B cell (primary cell): Measurements from ENCODE around the gene TSPAN16. TPM values are rescaled to one million over a fixed set of nuclear protein-coding genes. Genes with fewer than 3 reads are reported as not detected.
"Not testable (repeated sequence)": the region's sequence is repeated elsewhere in the genome, so short reads cannot be mapped to it uniquely, and the experiment has no call there.

Experiments
- ATAC-seq: fragments of 200-7000 bp; cut with Tn5 transposase; one replicate; pipeline ENCODE4 v1.10.0; 2021; ENCODE audit warnings: low read depth, mild to moderate bottlenecking, moderate number of reproducible peaks, moderate library complexity
- CTCF ChIA-PET: fragments of 350-600 bp; sonication (Branson Sonifier 250); formaldehyde crosslinking; loops from one replicate; lab custom pipeline; 2021; ENCODE audit warnings: antibody characterized with exemption, inconsistent platforms; lab: Charles Lee
- POLR2A ChIA-PET: fragments of 350-600 bp; sonication (Branson Sonifier 250); formaldehyde crosslinking; loops from one replicate; lab custom pipeline; 2021; ENCODE audit warnings: antibody characterized with exemption; lab: Charles Lee
- DNase-seq: peaks from one replicate; pipeline ENCODE4 v3.0.0; 2013
- H2AFZ ChIP-seq: 2 replicates; pipeline ENCODE4 v1.6.1; 2012; ENCODE audit warnings: mild to moderate bottlenecking, low read depth, low read length; ENCODE audit not compliant: insufficient read depth, poor library complexity, severe bottlenecking
- H3K27ac ChIP-seq, 2 donors: 1 replicate in 1 of 2; 2 replicates in 1 of 2; pipeline ENCODE4 v1.5.1; 2012 to 2013; ENCODE audit warnings: low read length in 2 of 2, mild to moderate bottlenecking in 2 of 2, moderate library complexity in 1 of 2
- H3K27me3 ChIP-seq, 4 experiments: fragments of 200-600 bp in 1 of 4; sonication (generic) in 1 of 4; replicated peaks in 1 of 4; 1 replicate in 2 of 4; 2 replicates in 2 of 4; pipeline versions ENCODE4 v1.6.1 to v1.7.0; 2013 to 2016; ENCODE audit warnings: low read length in 3 of 4, mild to moderate bottlenecking in 2 of 4, mixed read lengths in 1 of 4, moderate library complexity in 1 of 4; ENCODE audit not compliant: insufficient read depth in 4 of 4, control insufficient read depth in 3 of 4; ENCODE audit errors: control extremely low read depth in 1 of 4
- H3K36me3 ChIP-seq, 2 experiments: replicated peaks in 1 of 2; 1 replicate in 1 of 2; 2 replicates in 1 of 2; pipeline versions ENCODE4 v1.6.1 to v1.7.1; 2013; ENCODE audit warnings: low read length in 1 of 2; ENCODE audit not compliant: insufficient read depth in 2 of 2, control insufficient read depth in 1 of 2; ENCODE audit errors: control extremely low read depth in 1 of 2, extremely low read depth in 1 of 2
- H3K4me1 ChIP-seq, 2 donors: fragments of 200-600 bp in 1 of 2; sonication (generic) in 1 of 2; 1 replicate in 1 of 2; 2 replicates in 1 of 2; pipeline versions ENCODE4 v1.5.1 to v1.6.1; 2013 to 2017; ENCODE audit warnings: low read length in 2 of 2; ENCODE audit not compliant: control insufficient read depth in 2 of 2, insufficient read depth in 2 of 2
- H3K4me2 ChIP-seq: replicated peaks from 2 replicates; pipeline ENCODE3; 2012; ENCODE audit warnings: mild to moderate bottlenecking, low read depth, low read length; ENCODE audit not compliant: poor library complexity, severe bottlenecking
- H3K4me3 ChIP-seq, 5 experiments: fragments of 200-600 bp in 1 of 5; sonication (generic) in 1 of 5; 1 replicate in 3 of 5; 2 replicates in 2 of 5; pipeline versions ENCODE4 v1.5.1 to v1.7.0; 2011 to 2016; ENCODE audit warnings: low read length in 4 of 5, mild to moderate bottlenecking in 4 of 5, low read depth in 2 of 5, control low read depth in 1 of 5, moderate library complexity in 1 of 5; ENCODE audit not compliant: insufficient read depth in 1 of 5; ENCODE audit errors: control extremely low read depth in 1 of 5, extremely low read depth in 1 of 5
- H3K79me2 ChIP-seq: fragments of 200-600 bp; sonication (generic); one replicate; pipeline ENCODE4 v1.6.0; 2016; ENCODE audit warnings: low read length; ENCODE audit not compliant: control insufficient read depth, insufficient read depth
- H3K9ac ChIP-seq: fragments of 200-600 bp; sonication (generic); 2 replicates; pipeline ENCODE4 v1.6.1; 2017; ENCODE audit warnings: mild to moderate bottlenecking, low read length, moderate library complexity
- H3K9me3 ChIP-seq, 3 donors: one replicate each; pipeline versions ENCODE4 v1.6.1 to v1.7.1; 2013; ENCODE audit warnings: low read length in 2 of 3; ENCODE audit not compliant: control insufficient read depth in 2 of 3, insufficient read depth in 1 of 3; ENCODE audit errors: control extremely low read depth in 1 of 3
- H4K20me1 ChIP-seq: 2 replicates; pipeline ENCODE4 v1.6.0; 2012; ENCODE audit warnings: mild to moderate bottlenecking, low read length; ENCODE audit not compliant: insufficient read depth, control insufficient read depth, poor library complexity, severe bottlenecking
- H3K27ac Mint-ChIP-seq: one replicate; pipeline ENCODE4 v1.8.0; 2021; ENCODE audit warnings: mixed read lengths
- H3K27me3 Mint-ChIP-seq: one replicate; pipeline ENCODE4 v1.8.0; 2021; ENCODE audit warnings: mixed read lengths
- H3K4me1 Mint-ChIP-seq: one replicate; pipeline ENCODE4 v1.8.0; 2021; ENCODE audit warnings: mixed read lengths
- H3K4me3 Mint-ChIP-seq: one replicate; pipeline ENCODE4 v1.8.0; 2021; ENCODE audit warnings: mixed read lengths
- H3K9me3 Mint-ChIP-seq: one replicate; pipeline ENCODE4 v1.8.0; 2022; ENCODE audit warnings: mixed read lengths; ENCODE audit not compliant: insufficient read depth
- EZH2 ChIP-seq: IDR thresholded peaks from 2 replicates; pipeline ENCODE4 v1.6.1; 2012; ENCODE audit warnings: borderline replicate concordance, low read depth, mild to moderate bottlenecking, moderate library complexity, low read length; ENCODE audit not compliant: insufficient read depth, poor library complexity, severe bottlenecking
- WGBS: methylation state at CpG from one replicate; pipeline ENCODE4 v1.1.5; 2013; ENCODE audit warnings: missing lambda C conversion rate; ENCODE audit not compliant: insufficient coverage; 5-methylcytosine and 5-hydroxymethylcytosine counted together
- intact Hi-C: fragments of 100-400 bp; cut with micrococcal nuclease; formaldehyde crosslinking; loops from one replicate; pipeline ENCODE4 v1.10.0; 2022
- polyA plus RNA-seq: library from polyadenylated mRNA; depleted of rRNA; stranded (reverse); fragments of >200 nt; gene quantifications from 2 replicates; pipeline ENCODE4 v1.2.3, GENCODE V29; 2012
- total RNA-seq, 2 donors: library from RNA; stranded (reverse); fragments of 120-200 nt in 1 of 2; gene quantifications; 1 replicate in 1 of 2; 2 replicates in 1 of 2; pipeline versions ENCODE4 v1.2.3 to v1.2.4, GENCODE V29; 2013 to 2022
- TF ChIP-seq, protein P1 (sequence below): fragments of 200-600 bp; IDR thresholded peaks from one replicate; pipeline ENCODE4 v1.8.0; 2022; ENCODE audit warnings: antibody characterized with exemption, mild to moderate bottlenecking

Gene TSPAN16
- total and polyA plus RNA-seq, 2 donors (not counting 1 experiment from before 2014, with no cell fraction given), result not detected

DNA sequence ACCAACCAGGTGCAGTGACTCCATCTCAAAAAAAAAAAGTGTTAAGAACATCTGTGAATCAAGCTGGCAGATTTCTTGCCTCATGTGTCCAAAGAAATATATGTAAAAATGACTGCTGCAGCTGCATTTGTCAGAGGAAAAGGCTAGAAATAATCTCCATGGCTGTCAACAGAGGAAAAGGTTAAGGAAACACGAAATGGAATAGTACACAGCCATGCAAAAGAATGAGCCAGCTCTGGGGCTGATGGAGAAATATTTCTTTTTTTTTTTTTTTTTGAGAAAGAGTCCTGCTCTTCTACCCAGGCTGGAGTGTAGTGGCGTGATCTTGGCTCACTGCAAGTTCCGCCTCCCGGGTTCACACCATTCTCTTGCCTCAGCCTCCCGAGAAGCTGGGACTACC lies 36.9 kb downstream of the TSPAN16 start:
- H3K27me3 ChIP-seq, result no peaks in the 10 kb centered on the region
- 100% methylated on average over 3 of the region's 5 CpGs for WGBS
- no peak for DNase-seq
- ChIA-PET POLR2A (no interaction called here), CTCF (interaction anchor here (1.7 kb wide), 1 partner anchor 10 kb away, joined by 4 read pairs; no protein-coding TSS in a partner anchor)
- intact Hi-C loops, result no loop called here
- no peak overlapping the region for H3K27ac ChIP-seq
- H3K4me3 ChIP-seq, result no peak overlapping the region
- H3K4me1 ChIP-seq, result no peaks in the 10 kb centered on the region
- Mint-ChIP-seq H3K4me1 (peaks cover 6% of the 10 kb centered on the region), H3K27ac (no peak overlapping the region), H3K4me3 (no peak overlapping the region), H3K27me3 (no peaks in the 10 kb centered on the region), H3K9me3 (no peaks in the 10 kb centered on the region)
- TF ChIP-seq, protein P1, sequence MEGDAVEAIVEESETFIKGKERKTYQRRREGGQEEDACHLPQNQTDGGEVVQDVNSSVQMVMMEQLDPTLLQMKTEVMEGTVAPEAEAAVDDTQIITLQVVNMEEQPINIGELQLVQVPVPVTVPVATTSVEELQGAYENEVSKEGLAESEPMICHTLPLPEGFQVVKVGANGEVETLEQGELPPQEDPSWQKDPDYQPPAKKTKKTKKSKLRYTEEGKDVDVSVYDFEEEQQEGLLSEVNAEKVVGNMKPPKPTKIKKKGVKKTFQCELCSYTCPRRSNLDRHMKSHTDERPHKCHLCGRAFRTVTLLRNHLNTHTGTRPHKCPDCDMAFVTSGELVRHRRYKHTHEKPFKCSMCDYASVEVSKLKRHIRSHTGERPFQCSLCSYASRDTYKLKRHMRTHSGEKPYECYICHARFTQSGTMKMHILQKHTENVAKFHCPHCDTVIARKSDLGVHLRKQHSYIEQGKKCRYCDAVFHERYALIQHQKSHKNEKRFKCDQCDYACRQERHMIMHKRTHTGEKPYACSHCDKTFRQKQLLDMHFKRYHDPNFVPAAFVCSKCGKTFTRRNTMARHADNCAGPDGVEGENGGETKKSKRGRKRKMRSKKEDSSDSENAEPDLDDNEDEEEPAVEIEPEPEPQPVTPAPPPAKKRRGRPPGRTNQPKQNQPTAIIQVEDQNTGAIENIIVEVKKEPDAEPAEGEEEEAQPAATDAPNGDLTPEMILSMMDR, result no peak
- TF ChIP-seq EZH2, result no peak
- peaks cover 6 to 8% of the 10 kb centered on the region in 2 experiments for H3K36me3 ChIP-seq
- no peak overlapping the region for H3K9ac ChIP-seq
- ATAC-seq, result no peak
- H4K20me1 ChIP-seq, result no peaks in the 10 kb centered on the region
- H3K9me3 ChIP-seq, result peaks cover 0 to 13% (median 0%) of the 10 kb centered on the region in 3 donors
- no peaks in the 10 kb centered on the region for H3K79me2 ChIP-seq
- no peak overlapping the region for H3K4me2 ChIP-seq
- H2AFZ ChIP-seq, result no peak overlapping the region

DNA sequence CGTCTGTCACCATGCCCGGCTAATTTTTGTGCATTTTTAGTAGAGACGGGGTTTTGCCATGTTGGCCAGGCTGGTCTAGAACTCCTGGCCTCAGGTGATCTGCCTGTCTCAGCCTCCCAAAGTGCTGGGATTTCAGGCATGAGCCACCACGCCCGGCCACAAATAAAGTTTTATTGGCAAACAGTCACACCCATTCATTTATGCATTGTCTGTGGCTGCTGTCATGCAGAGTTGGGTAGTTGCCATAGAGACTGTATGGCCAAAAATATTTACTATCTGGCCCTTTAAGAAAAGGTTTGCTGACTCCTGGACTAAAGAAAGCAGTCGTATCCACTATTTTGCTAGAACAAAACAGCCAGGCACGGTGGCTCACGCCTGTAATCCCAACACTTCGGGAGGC lies 37.9 kb downstream of the TSPAN16 start:
- H3K4me1 Mint-ChIP-seq, result peaks cover 13% of the 10 kb centered on the region
- ATAC-seq, H3K9ac ChIP-seq, H3K4me3 Mint-ChIP-seq, H2AFZ ChIP-seq, CTCF ChIA-PET, H3K27me3 ChIP-seq, H3K27ac ChIP-seq, H3K36me3 ChIP-seq, POLR2A ChIA-PET, H3K4me3 ChIP-seq, intact Hi-C loops, H3K79me2 ChIP-seq, H3K4me1 ChIP-seq, H3K9me3 Mint-ChIP-seq, H4K20me1 ChIP-seq, H3K4me2 ChIP-seq, H3K27me3 Mint-ChIP-seq, H3K27ac Mint-ChIP-seq: not testable (repeated sequence)
- 97% methylated on average over 7 of the region's 9 CpGs for WGBS
- peak; percentile 19 for DNase-seq
- H3K9me3 ChIP-seq, result peaks cover 0 to 13% (median 0%) of the 10 kb centered on the region in 3 donors
